ENCODE measurements around the gene CCDC172. TPM values are rescaled to one million over a fixed set of nuclear protein-coding genes. Genes with fewer than 3 reads are reported as not detected.
"Not testable (repeated sequence)": the region's sequence is repeated elsewhere in the genome, so short reads cannot be mapped to it uniquely, and the experiment has no call there.

The CCDC172 gene
- total RNA-seq, 1 donor from 2014 or later = not detected

DNA sequence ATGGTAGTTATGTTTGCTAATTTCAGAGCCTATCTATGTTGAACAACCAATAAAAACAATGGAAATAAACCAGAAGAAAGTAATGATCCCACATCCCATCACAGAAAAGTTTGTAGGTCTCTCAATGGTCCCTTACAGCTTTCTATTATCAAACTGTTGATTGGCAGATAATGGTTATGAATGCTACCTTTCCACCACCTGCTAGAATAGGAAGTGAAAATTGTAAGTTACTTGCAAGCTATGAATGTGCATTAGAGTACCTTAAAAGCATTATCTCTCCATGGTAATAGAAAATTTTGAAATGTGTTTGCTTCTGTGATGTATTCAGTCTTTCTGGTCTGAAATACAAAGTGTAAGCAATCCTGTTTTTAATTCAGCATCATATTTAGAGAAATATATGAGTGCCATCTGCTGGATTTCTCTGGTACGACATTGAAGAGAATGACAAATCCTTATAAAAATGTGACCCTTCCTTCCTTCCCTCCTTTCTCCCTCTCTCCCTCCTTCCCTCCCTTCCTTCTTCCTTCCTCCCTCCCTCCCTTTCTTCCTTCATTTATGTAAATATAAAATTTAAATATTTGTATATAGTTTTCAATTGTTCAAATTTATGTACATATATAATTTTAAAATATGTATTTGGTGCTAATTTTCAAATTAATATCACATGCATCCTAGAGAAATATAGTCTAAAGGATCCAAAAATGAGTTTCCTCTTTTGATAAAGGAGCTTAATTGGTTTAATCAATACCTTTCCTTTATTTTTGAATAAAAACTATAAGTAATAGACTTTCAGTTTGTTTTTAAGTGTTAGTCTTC is 62.0 kb downstream of the CCDC172 start:
- H3K27ac Mint-ChIP-seq = no peak overlapping the region

DNA sequence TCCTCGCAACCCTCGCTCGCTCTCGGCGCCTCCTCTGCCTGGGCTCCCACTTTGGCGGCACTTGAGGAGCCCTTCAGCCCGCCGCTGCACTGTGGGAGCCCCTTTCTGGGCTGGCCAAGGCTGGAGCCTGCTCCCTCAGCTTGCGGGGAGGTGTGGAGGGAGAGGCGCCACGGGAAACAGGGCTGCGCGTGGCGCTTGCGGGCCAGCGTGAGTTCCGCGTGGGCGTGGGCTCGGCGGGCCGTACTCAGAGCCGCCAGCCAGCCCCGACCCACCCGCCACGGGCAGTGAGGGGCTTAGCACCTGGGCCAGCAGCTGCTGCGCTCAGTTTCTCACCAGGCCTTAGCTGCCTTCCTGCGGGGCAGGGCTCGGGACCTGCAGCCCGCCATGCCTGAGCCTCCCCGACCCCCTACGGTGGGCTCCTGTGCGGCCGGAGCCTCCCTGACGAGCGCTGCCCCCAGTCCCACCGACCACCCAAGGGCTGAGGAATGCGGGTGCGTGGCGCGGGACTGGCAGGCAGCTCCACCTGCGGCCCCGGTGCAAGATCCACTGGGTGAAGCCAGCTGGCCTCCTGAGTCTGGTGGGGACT is 69.1 kb downstream of the CCDC172 start:
- H3K27ac Mint-ChIP-seq; DNase-seq (ENCODE audit: low spot score in 2 of 2, unreplicated experiment in 2 of 2); H3K36me3 Mint-ChIP-seq; H3K4me1 Mint-ChIP-seq; H3K4me3 Mint-ChIP-seq: not testable (repeated sequence)
- H3K9me3 Mint-ChIP-seq = peaks cover 14% of the 10 kb centered on the region
- peaks cover 28% of the 10 kb centered on the region for H3K27me3 Mint-ChIP-seq (ENCODE audit: low read depth)

More for the DNA sequence above, 62.0 kb downstream of the CCDC172 start:
- no peak overlapping the region for H3K4me3 Mint-ChIP-seq
- H3K27me3 Mint-ChIP-seq (ENCODE audit: low read depth) = peaks cover 22% of the 10 kb centered on the region
- TF ChIP-seq, protein P1, sequence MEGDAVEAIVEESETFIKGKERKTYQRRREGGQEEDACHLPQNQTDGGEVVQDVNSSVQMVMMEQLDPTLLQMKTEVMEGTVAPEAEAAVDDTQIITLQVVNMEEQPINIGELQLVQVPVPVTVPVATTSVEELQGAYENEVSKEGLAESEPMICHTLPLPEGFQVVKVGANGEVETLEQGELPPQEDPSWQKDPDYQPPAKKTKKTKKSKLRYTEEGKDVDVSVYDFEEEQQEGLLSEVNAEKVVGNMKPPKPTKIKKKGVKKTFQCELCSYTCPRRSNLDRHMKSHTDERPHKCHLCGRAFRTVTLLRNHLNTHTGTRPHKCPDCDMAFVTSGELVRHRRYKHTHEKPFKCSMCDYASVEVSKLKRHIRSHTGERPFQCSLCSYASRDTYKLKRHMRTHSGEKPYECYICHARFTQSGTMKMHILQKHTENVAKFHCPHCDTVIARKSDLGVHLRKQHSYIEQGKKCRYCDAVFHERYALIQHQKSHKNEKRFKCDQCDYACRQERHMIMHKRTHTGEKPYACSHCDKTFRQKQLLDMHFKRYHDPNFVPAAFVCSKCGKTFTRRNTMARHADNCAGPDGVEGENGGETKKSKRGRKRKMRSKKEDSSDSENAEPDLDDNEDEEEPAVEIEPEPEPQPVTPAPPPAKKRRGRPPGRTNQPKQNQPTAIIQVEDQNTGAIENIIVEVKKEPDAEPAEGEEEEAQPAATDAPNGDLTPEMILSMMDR (IDR thresholded peaks at IDR 0.05; ENCODE audit: unreplicated experiment) = peak; percentile 76
- peaks cover 15% of the 10 kb centered on the region for H3K4me1 Mint-ChIP-seq
- no peak for DNase-seq (ENCODE audit: low spot score in 2 of 2, unreplicated experiment in 2 of 2)
- H3K36me3 Mint-ChIP-seq = no peaks in the 10 kb centered on the region
- no peaks in the 10 kb centered on the region for H3K9me3 Mint-ChIP-seq

DNA sequence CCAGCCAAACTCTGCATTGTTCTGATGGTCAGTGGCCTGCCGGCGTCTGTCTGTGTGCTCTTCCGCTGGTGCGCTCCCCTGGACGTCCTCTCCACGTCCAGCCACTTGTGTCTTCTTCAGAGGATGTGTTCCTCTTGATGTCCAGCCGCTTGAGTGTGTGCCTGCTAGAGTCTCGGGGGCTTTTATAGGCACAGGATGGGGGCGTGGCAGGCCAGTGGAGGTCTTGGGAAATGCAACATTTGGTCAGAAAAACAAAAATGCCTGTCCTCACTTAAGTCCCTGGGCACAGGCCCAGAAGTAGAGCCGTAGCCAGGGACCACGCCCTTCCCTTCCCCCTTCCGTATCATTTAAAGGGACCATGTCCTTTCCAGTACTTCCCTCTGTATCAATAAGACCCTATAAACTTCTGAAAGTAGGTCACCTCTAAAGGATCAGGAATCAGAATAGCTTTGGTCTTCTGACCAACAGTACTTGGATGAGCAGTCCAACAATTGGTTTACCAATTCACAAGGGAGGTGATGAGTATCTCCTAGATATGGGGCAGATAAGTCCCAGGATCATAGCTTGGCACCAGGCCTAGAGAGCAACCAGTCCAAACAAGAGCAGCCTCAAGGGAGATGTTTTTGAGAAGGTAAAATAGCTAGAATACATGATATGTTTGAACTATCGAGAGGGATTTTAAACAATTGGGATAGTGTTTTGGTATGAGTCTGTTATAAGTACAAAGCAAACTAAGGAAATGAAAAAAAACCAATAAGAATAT is 71.2 kb downstream of the CCDC172 start:
- no peak overlapping the region for H3K4me3 Mint-ChIP-seq
- H3K36me3 Mint-ChIP-seq = no peaks in the 10 kb centered on the region
- DNase-seq (ENCODE audit: low spot score in 2 of 2, unreplicated experiment in 2 of 2) = no peak
- peaks cover 14% of the 10 kb centered on the region for H3K9me3 Mint-ChIP-seq
- no peaks in the 10 kb centered on the region for H3K4me1 Mint-ChIP-seq
- H3K27ac Mint-ChIP-seq = no peak overlapping the region
- H3K27me3 Mint-ChIP-seq (ENCODE audit: low read depth) = peaks cover 15% of the 10 kb centered on the region
- TF ChIP-seq, protein P1 (IDR thresholded peaks at IDR 0.05; ENCODE audit: unreplicated experiment) = no peak

DNA sequence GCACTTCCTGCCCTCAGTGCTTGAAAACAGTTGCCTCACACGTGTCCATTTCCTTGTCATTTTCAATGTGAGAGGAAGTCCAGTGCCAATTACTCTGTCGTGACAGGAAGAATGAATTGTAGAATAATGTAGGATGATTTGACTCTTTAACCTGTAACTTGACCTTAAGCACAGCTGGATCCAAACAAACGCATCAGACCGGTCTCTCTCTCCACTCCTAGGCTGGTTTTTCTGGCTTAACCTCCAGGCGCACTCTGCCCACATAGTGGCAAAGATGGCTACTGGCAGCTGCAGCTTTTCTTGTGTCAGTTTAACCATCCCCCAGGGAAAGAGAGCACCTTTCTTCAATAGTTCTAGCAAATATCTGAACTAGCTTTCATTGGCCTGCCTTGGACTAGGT is 74.0 kb downstream of the CCDC172 start:
- H3K4me3 Mint-ChIP-seq = no peak overlapping the region
- no peaks in the 10 kb centered on the region for H3K4me1 Mint-ChIP-seq
- DNase-seq (ENCODE audit: low spot score in 2 of 2, unreplicated experiment in 2 of 2) = no peak
- peaks cover 14% of the 10 kb centered on the region for H3K9me3 Mint-ChIP-seq
- H3K27ac Mint-ChIP-seq = no peak overlapping the region
- TF ChIP-seq, protein P1 (IDR thresholded peaks at IDR 0.05; ENCODE audit: unreplicated experiment) = no peak
- H3K27me3 Mint-ChIP-seq (ENCODE audit: low read depth) = peaks cover 5% of the 10 kb centered on the region
- H3K36me3 Mint-ChIP-seq = no peaks in the 10 kb centered on the region

DNA sequence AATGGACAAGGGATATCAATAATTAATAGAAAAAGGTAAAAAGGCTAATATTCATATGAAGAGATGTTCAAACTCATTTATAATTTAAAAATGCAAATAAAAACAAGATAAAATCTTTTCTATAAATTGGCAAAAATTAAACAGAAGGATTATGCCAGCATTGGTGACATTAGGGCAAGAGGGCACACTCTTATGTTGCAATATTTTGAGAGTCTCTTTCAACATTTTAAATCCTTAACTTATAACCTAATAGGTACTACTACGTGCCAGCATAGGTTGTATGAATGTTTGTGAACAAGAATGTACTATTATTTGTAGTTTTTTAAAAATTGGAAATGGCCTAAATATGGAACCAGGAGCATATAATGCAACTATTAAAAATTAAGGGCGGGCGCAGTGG is 78.6 kb downstream of the CCDC172 start:
- Mint-ChIP-seq H3K9me3 (peaks cover 4% of the 10 kb centered on the region), H3K4me1 (no peaks in the 10 kb centered on the region), H3K4me3 (no peak overlapping the region), H3K36me3 (no peaks in the 10 kb centered on the region), H3K27ac (no peak overlapping the region), H3K27me3 (ENCODE audit: low read depth) (peaks cover 24% of the 10 kb centered on the region)
- TF ChIP-seq, protein P1 (IDR thresholded peaks at IDR 0.05; ENCODE audit: unreplicated experiment) = no peak
- DNase-seq (ENCODE audit: low spot score in 2 of 2, unreplicated experiment in 2 of 2) = no peak

All from mesothelial cell of epicardium (in vitro differentiated cells).